GM23248 (cell line): Measurements from ENCODE around the gene CEP63. TPM values are rescaled to one million over a fixed set of nuclear protein-coding genes. Genes with fewer than 3 reads are reported as not detected.

Experiments
- DNase-seq: peaks from one replicate; pipeline ENCODE4 v3.0.0-alpha.2; 2015
- H2AFZ ChIP-seq: fragments of 200-600 bp; sonication (generic); 2 replicates; pipeline ENCODE4 v1.6.1; 2016; ENCODE audit warnings: antibody characterized with exemption
- H3F3A ChIP-seq: fragments of 200-600 bp; sonication (generic); 2 replicates; pipeline ENCODE4 v1.6.1; 2016; ENCODE audit warnings: mild to moderate bottlenecking, antibody characterized with exemption, mixed run types; ENCODE audit not compliant: insufficient read depth
- H3K27ac ChIP-seq: fragments of 200-600 bp; sonication (generic); 2 replicates; pipeline ENCODE4 v1.5.1; 2016; ENCODE audit warnings: mild to moderate bottlenecking
- H3K27me3 ChIP-seq: fragments of 200-600 bp; sonication (generic); replicated peaks from 2 replicates; pipeline ENCODE4 v1.6.1; 2016; ENCODE audit warnings: mild to moderate bottlenecking; ENCODE audit not compliant: insufficient read depth
- H3K36me3 ChIP-seq: fragments of 200-600 bp; sonication (generic); 2 replicates; pipeline ENCODE4 v1.6.1; 2016; ENCODE audit warnings: low read depth, mild to moderate bottlenecking
- H3K4me1 ChIP-seq: fragments of 200-600 bp; sonication (generic); 2 replicates; pipeline ENCODE4 v1.6.1; 2016; ENCODE audit warnings: mild to moderate bottlenecking; ENCODE audit not compliant: insufficient read depth
- H3K4me2 ChIP-seq: fragments of 200-600 bp; sonication (generic); one replicate; pipeline ENCODE4 v1.6.1; 2016; ENCODE audit warnings: mild to moderate bottlenecking; ENCODE audit not compliant: unreplicated experiment
- H3K4me3 ChIP-seq: fragments of 200-600 bp; sonication (generic); 2 replicates; pipeline ENCODE4 v1.5.1; 2016; ENCODE audit warnings: mild to moderate bottlenecking
- H3K79me2 ChIP-seq: fragments of 200-600 bp; sonication (generic); 2 replicates; pipeline ENCODE4 v1.6.1; 2016; ENCODE audit warnings: mild to moderate bottlenecking; ENCODE audit not compliant: insufficient read depth
- H3K9ac ChIP-seq: fragments of 200-600 bp; sonication (generic); 2 replicates; pipeline ENCODE4 v1.6.1; 2016; ENCODE audit warnings: mild to moderate bottlenecking
- H3K9me2 ChIP-seq: fragments of 200-600 bp; sonication (generic); 2 replicates; pipeline ENCODE4 v1.6.1; 2016; ENCODE audit warnings: mixed run types, mild to moderate bottlenecking, moderate library complexity; ENCODE audit not compliant: insufficient read depth
- H3K9me3 ChIP-seq: fragments of 200-600 bp; sonication (generic); one replicate; pipeline ENCODE4 v1.6.1; 2017; ENCODE audit warnings: low read depth
- H4K20me1 ChIP-seq: fragments of 200-600 bp; sonication (generic); 2 replicates; pipeline ENCODE4 v1.6.0; 2016; ENCODE audit not compliant: insufficient read depth
- EZH2 ChIP-seq: fragments of 200-600 bp; sonication (generic); IDR thresholded peaks from 2 replicates; pipeline ENCODE4 v1.6.1; 2018; ENCODE audit warnings: antibody characterized with exemption, mild to moderate bottlenecking; ENCODE audit not compliant: insufficient read depth, poor library complexity, severe bottlenecking
- EZH2phosphoT487 ChIP-seq: fragments of 200-600 bp; sonication (generic); IDR thresholded peaks from 2 replicates; pipeline ENCODE4 v1.6.1; 2018; ENCODE audit warnings: antibody characterized with exemption, moderate library complexity, mild to moderate bottlenecking, low read depth; ENCODE audit not compliant: insufficient read depth
- WGBS, 2 experiments: methylation state at CpG; one replicate each; pipeline ENCODE4 v1.1.6; 2015 to 2017; ENCODE audit warnings: low lambda C conversion rate in 2 of 2, low coverage in 1 of 2; ENCODE audit errors: missing lambda C conversion rate in 2 of 2; 5-methylcytosine and 5-hydroxymethylcytosine counted together
- in situ Hi-C: fragments of 300-500 bp; cut with MboI; formaldehyde crosslinking; loops from 2 replicates; pipeline ENCODE4 v1.15.0; 2020
- polyA plus RNA-seq: library from polyadenylated mRNA; unstranded; fragments of >200 nt; fragmentation: Nextera tagmentation; extraction: Ambion mirVana; gene quantifications from 2 replicates; pipeline ENCODE4 v1.2.1, GENCODE V29; 2016
- total RNA-seq: library from RNA; depleted of rRNA; stranded (reverse); fragments of >200 nt; shearing (Covaris generic); gene quantifications from 2 replicates; pipeline ENCODE4 v1.2.3, GENCODE V29; 2014; rRNA removed

Gene CEP63
- total and polyA plus RNA-seq, 2 experiments from 2014 or later: 21.0 to 29.7 TPM

GRCh38 chr3:134622806-134623365 lies 137.0 kb downstream of the CEP63 start:
- Histone ChIP-seq H2AFZ (no peak overlapping the region), H3K9me3 (no peaks in the 10 kb centered on the region), H3K4me2 (no peak overlapping the region), H3K27ac (no peak overlapping the region), H3K36me3 (no peaks in the 10 kb centered on the region), H3K79me2 (no peaks in the 10 kb centered on the region), H3K9me2 (no peaks in the 10 kb centered on the region), H3K9ac (no peak overlapping the region), H3F3A (no peaks in the 10 kb centered on the region), H3K4me1 (no peaks in the 10 kb centered on the region), H3K4me3 (no peak overlapping the region), H4K20me1 (no peaks in the 10 kb centered on the region), H3K27me3 (no peaks in the 10 kb centered on the region)
- 73 to 78% methylated on average over 5 of the region's 5 CpGs for WGBS, 2 experiments
- DNase-seq: no peak
- TF ChIP-seq EZH2phosphoT487: no peak
- TF ChIP-seq EZH2: no peak
- in situ Hi-C loops: loop anchor here (25.0 kb wide), 2 partner anchors 889 to 1264 kb away; no protein-coding TSS in a partner anchor

- no peaks in the 10 kb centered on the region for H3K27me3 ChIP-seq
- H3K9me3 ChIP-seq: no peaks in the 10 kb centered on the region
- no peaks in the 10 kb centered on the region for H3F3A ChIP-seq
- no peak overlapping the region for H2AFZ ChIP-seq
- H4K20me1 ChIP-seq: no peaks in the 10 kb centered on the region
- H3K36me3 ChIP-seq: no peaks in the 10 kb centered on the region
- no peak overlapping the region for H3K4me2 ChIP-seq
- 75 to 86% methylated on average over 7 of the region's 7 CpGs for WGBS, 2 experiments
- H3K9ac ChIP-seq: no peak overlapping the region
- no peak overlapping the region for H3K27ac ChIP-seq
- DNase-seq: no peak
- no peaks in the 10 kb centered on the region for H3K79me2 ChIP-seq
- no peaks in the 10 kb centered on the region for H3K9me2 ChIP-seq
- in situ Hi-C loops: loop anchor here (25.0 kb wide), 2 partner anchors 889 to 1264 kb away; no protein-coding TSS in a partner anchor
- H3K4me3 ChIP-seq: no peak overlapping the region
- TF ChIP-seq EZH2: no peak
- no peak for TF ChIP-seq EZH2phosphoT487
- no peaks in the 10 kb centered on the region for H3K4me1 ChIP-seq
Measured at GRCh38 chr3:134623615-134624245, 137.9 kb downstream of the CEP63 start.

Other genes starting within 250 kb of the CEP63 start
- 93.7 and 100 TPM in 2 replicates for gene RYK, start 235.2 kb upstream of the CEP63 start, total RNA-seq
- gene RYK, start 235.2 kb upstream of the CEP63 start, polyA plus RNA-seq: 22.3 and 22.8 TPM in 2 replicates
- 336 and 347 TPM in 2 replicates for gene AMOTL2, start 111.6 kb upstream of the CEP63 start, total RNA-seq
- gene AMOTL2, start 111.6 kb upstream of the CEP63 start, polyA plus RNA-seq: 156 TPM in 2 replicates
- gene ANAPC13, start 72 bp upstream of the CEP63 start, total RNA-seq: 93.5 and 108 TPM in 2 replicates
- gene ANAPC13, start 72 bp upstream of the CEP63 start, polyA plus RNA-seq: 197 and 201 TPM in 2 replicates
- gene KY, start 165.0 kb downstream of the CEP63 start, total RNA-seq: 0.51 and 0.76 TPM in 2 replicates
- 0.39 and 0.65 TPM in 2 replicates for gene KY, start 165.0 kb downstream of the CEP63 start, polyA plus RNA-seq